Neuronal stem cell (in vitro differentiated cells): ENCODE results near the gene STK39. TPM values are rescaled to one million over a fixed set of nuclear protein-coding genes. Genes with fewer than 3 reads are reported as not detected.
A peak's percentile ranks its signal among the peaks of the same experiment; 100 is the strongest.

Source experiments
- DNase-seq: peaks from one replicate; pipeline ENCODE4 v3.0.0-alpha.2; 2013; ENCODE audit warnings: low spot score
- H2AFZ ChIP-seq: one replicate; pipeline ENCODE4 v1.6.1; 2013; ENCODE audit warnings: mild to moderate bottlenecking, low read length, inconsistent platforms
- H2AK5ac ChIP-seq: 2 replicates; pipeline ENCODE4 v1.6.1; 2013; ENCODE audit warnings: low read depth, mild to moderate bottlenecking, inconsistent platforms, low read length, moderate library complexity, mixed read lengths
- H2BK120ac ChIP-seq: 2 replicates; pipeline ENCODE4 v1.6.1; 2013; ENCODE audit warnings: low read depth, mild to moderate bottlenecking, inconsistent platforms, low read length, moderate library complexity, mixed read lengths
- H2BK12ac ChIP-seq: one replicate; pipeline ENCODE4 v1.6.1; 2013; ENCODE audit warnings: low read length, inconsistent platforms
- H2BK15ac ChIP-seq: 2 replicates; pipeline ENCODE4 v1.6.1; 2013; ENCODE audit warnings: mild to moderate bottlenecking, low read length, inconsistent platforms, mixed read lengths
- H2BK5ac ChIP-seq: one replicate; pipeline ENCODE4 v1.6.1; 2013; ENCODE audit warnings: inconsistent platforms, mild to moderate bottlenecking, low read length, moderate library complexity
- H3K14ac ChIP-seq: one replicate; pipeline ENCODE4 v1.6.1; 2013; ENCODE audit warnings: low read length, inconsistent platforms
- H3K18ac ChIP-seq: 2 replicates; pipeline ENCODE4 v1.6.1; 2013; ENCODE audit warnings: low read length, inconsistent platforms
- H3K23ac ChIP-seq: 2 replicates; pipeline ENCODE4 v1.6.1; 2013; ENCODE audit warnings: low read depth, mild to moderate bottlenecking, mixed read lengths, low read length, inconsistent platforms; ENCODE audit not compliant: poor library complexity
- H3K27ac ChIP-seq: replicated peaks from 3 replicates; pipeline ENCODE4 v1.5.1; 2013; ENCODE audit warnings: low read length, inconsistent platforms
- H3K27me3 ChIP-seq, 3 experiments: 2 replicates each; pipeline ENCODE4 v1.6.1; 2013; ENCODE audit warnings: low read length in 3 of 3, mild to moderate bottlenecking in 2 of 3, inconsistent platforms in 1 of 3, low read depth in 1 of 3, mixed read lengths in 1 of 3, moderate library complexity in 1 of 3; ENCODE audit not compliant: control insufficient read depth in 3 of 3, insufficient read depth in 3 of 3
- H3K36me3 ChIP-seq, 2 donors: replicated peaks in 1 of 2; 2 replicates each; pipeline ENCODE4 v1.6.1; 2013; ENCODE audit warnings: low read length in 2 of 2; ENCODE audit not compliant: control insufficient read depth in 2 of 2, insufficient read depth in 2 of 2
- H3K4ac ChIP-seq: 2 replicates; pipeline ENCODE4 v1.6.1; 2013; ENCODE audit warnings: inconsistent platforms, mild to moderate bottlenecking, low read length, moderate library complexity
- H3K4me1 ChIP-seq, 2 donors: 1 replicate in 1 of 2; 2 replicates in 1 of 2; pipeline ENCODE4 v1.6.1; 2013; ENCODE audit warnings: low read length in 2 of 2, low read depth in 1 of 2; ENCODE audit not compliant: control insufficient read depth in 2 of 2, insufficient read depth in 1 of 2
- H3K4me2 ChIP-seq: one replicate; pipeline ENCODE4 v1.6.1; 2013; ENCODE audit warnings: mild to moderate bottlenecking, low read length, inconsistent platforms; ENCODE audit not compliant: insufficient read depth, poor library complexity, severe bottlenecking
- H3K4me3 ChIP-seq, 2 donors: 2 replicates each; pipeline ENCODE4 v1.5.1; 2013; ENCODE audit warnings: low read length in 2 of 2, mild to moderate bottlenecking in 2 of 2, inconsistent platforms in 1 of 2, moderate library complexity in 1 of 2
- H3K79me1 ChIP-seq: one replicate; pipeline ENCODE4 v1.6.1; 2013; ENCODE audit warnings: low read depth, mild to moderate bottlenecking, inconsistent platforms, low read length, moderate library complexity
- H3K9ac ChIP-seq: one replicate; pipeline ENCODE4 v1.6.1; 2013; ENCODE audit warnings: mild to moderate bottlenecking, low read depth, low read length, inconsistent platforms; ENCODE audit not compliant: poor library complexity
- H3K9me3 ChIP-seq, 2 donors: replicated peaks in 1 of 2; 2 replicates each; pipeline versions ENCODE3 to v1.6.1; 2013; ENCODE audit warnings: low read length in 2 of 2, mild to moderate bottlenecking in 2 of 2, inconsistent platforms in 1 of 2, low read depth in 1 of 2, mixed read lengths in 1 of 2, moderate library complexity in 1 of 2; ENCODE audit not compliant: control insufficient read depth in 2 of 2, insufficient read depth in 1 of 2
- H4K8ac ChIP-seq: one replicate; pipeline ENCODE4 v1.6.1; 2013; ENCODE audit warnings: low read depth, mild to moderate bottlenecking, inconsistent platforms, low read length, moderate library complexity
- H4K91ac ChIP-seq: one replicate; pipeline ENCODE4 v1.6.1; 2013; ENCODE audit warnings: low read length, low read depth, mild to moderate bottlenecking, inconsistent platforms; ENCODE audit not compliant: poor library complexity
- WGBS, 2 donors: extraction: QIAGEN DNeasy Blood & Tissue Kit; methylation state at CpG; one replicate each; pipeline ENCODE4 v1.1.7; 2013; ENCODE audit warnings: missing lambda C conversion rate in 2 of 2, mixed read lengths in 1 of 2; ENCODE audit not compliant: insufficient read length in 2 of 2, insufficient replicate concordance in 1 of 2; ENCODE audit errors: extremely low coverage in 2 of 2; 5-methylcytosine and 5-hydroxymethylcytosine counted together
- small RNA-seq: library from polyadenylated mRNA; stranded (forward); fragments of <200 nt; extraction: miRNeasy Mini kit (QIAGEN cat#:217004); gene quantifications from one replicate; pipeline ENCODE3, GENCODE V24; 2013; ENCODE audit not compliant: insufficient read depth

Gene STK39

GRCh38 chr2:167905668-167906067 lies 341.7 kb downstream of the STK39 start:
- Histone ChIP-seq H4K8ac (no peak overlapping the region), H2BK5ac (no peak overlapping the region), H2AK5ac (no peak overlapping the region), H3K14ac (no peak overlapping the region), H2AFZ (no peak overlapping the region), H3K9me3 (no peaks in the 10 kb centered on the region), H3K79me1 (no peaks in the 10 kb centered on the region), H2BK12ac (no peak overlapping the region), H3K4me1 (no peaks in the 10 kb centered on the region), H3K27ac (no peak overlapping the region), H2BK120ac (no peak overlapping the region), H3K36me3 (no peaks in the 10 kb centered on the region), H3K27me3 (no peaks in the 10 kb centered on the region), H3K9ac (no peak overlapping the region), H3K4me2 (no peak overlapping the region), H3K18ac (peak overlapping the region; percentile 65), H4K91ac (no peak overlapping the region), H2BK15ac (no peak overlapping the region), H3K23ac (no peak overlapping the region), H3K4ac (no peak overlapping the region), H3K4me3 (no peak overlapping the region)
- no CpG with 5 or more reads among the region's 14 CpGs for WGBS, 2 donors
- no peak for DNase-seq

Small RNA genes within 50 kb of the gene (small RNA-seq; reads per million reads assigned to genes)
- gene AC067940.1: not detected
